A673 (cell line): Measurements from ENCODE around the gene CCDC102A. TPM values are rescaled to one million over a fixed set of nuclear protein-coding genes. Genes with fewer than 3 reads are reported as not detected.

ENCODE experiments used
- BruUV-seq: library from RNA; stranded (reverse); fragments of 400-500 nt; replicated peaks from 2 replicates; lab custom pipeline; 2021; lab: Mats Ljungman, UMichigan
- CTCF ChIA-PET: fragments of 300-600 bp; sonication (Branson Sonifier 250); formaldehyde crosslinking; loops from one replicate; lab custom pipeline; 2022; ENCODE audit warnings: antibody characterized with exemption; lab: Charles Lee
- POLR2A ChIA-PET: fragments of 300-600 bp; sonication (Branson Sonifier 250); formaldehyde crosslinking; loops from one replicate; lab custom pipeline; 2022; ENCODE audit warnings: antibody characterized with exemption; ENCODE audit not compliant: low non-redundant PET; lab: Charles Lee
- DNase-seq: peaks from one replicate; pipeline ENCODE4 v3.0.0-alpha.2; 2015; ENCODE audit warnings: low spot score
- H3K27ac ChIP-seq: fragments of 200-600 bp; sonication (generic); 2 replicates; pipeline ENCODE4 v1.5.1; 2016; ENCODE audit warnings: mixed run types, low read depth, mild to moderate bottlenecking, mixed read lengths, antibody characterized with exemption, low read length; ENCODE audit not compliant: poor library complexity, severe bottlenecking
- H3K27me3 ChIP-seq: fragments of 200-600 bp; sonication (generic); replicated peaks from 2 replicates; pipeline ENCODE4 v1.6.1; 2017; ENCODE audit warnings: mixed run types, low read depth, mild to moderate bottlenecking, mixed read lengths, antibody characterized with exemption, low read length; ENCODE audit not compliant: insufficient read depth, poor library complexity
- H3K36me3 ChIP-seq: fragments of 200-600 bp; sonication (generic); 2 replicates; pipeline ENCODE4 v1.6.1; 2016; ENCODE audit warnings: mixed run types, mild to moderate bottlenecking, mixed read lengths, antibody characterized with exemption, low read length; ENCODE audit not compliant: insufficient read depth, poor library complexity, severe bottlenecking
- H3K4me1 ChIP-seq: fragments of 200-600 bp; sonication (generic); 2 replicates; pipeline ENCODE4 v1.6.1; 2017; ENCODE audit warnings: mixed run types, mild to moderate bottlenecking, mixed read lengths, antibody characterized with exemption, low read length; ENCODE audit not compliant: insufficient read depth, poor library complexity, severe bottlenecking
- H3K4me3 ChIP-seq: fragments of 200-600 bp; sonication (generic); 2 replicates; pipeline ENCODE4 v1.5.1; 2016; ENCODE audit warnings: low read depth, mixed run types, mild to moderate bottlenecking, mixed read lengths, low read length; ENCODE audit not compliant: poor library complexity, severe bottlenecking
- H3K9me3 ChIP-seq: fragments of 200-600 bp; sonication (generic); 2 replicates; pipeline ENCODE4 v1.6.1; 2016; ENCODE audit warnings: mixed run types, low read depth, mild to moderate bottlenecking, mixed read lengths, antibody characterized with exemption, low read length; ENCODE audit not compliant: poor library complexity, severe bottlenecking
- CTCF ChIP-seq: fragments of 300-800, 200-600 bp; sonication (generic); conservative IDR thresholded peaks from 2 replicates; pipeline ENCODE4 v1.5.1; 2017; ENCODE audit warnings: low read depth, mild to moderate bottlenecking, antibody characterized with exemption, low read length, moderate library complexity, mixed read lengths
- EZH2 ChIP-seq: fragments of 200-600 bp; sonication (generic); IDR thresholded peaks from 2 replicates; pipeline ENCODE4 v1.6.1; 2017; ENCODE audit warnings: borderline replicate concordance, low read depth, mild to moderate bottlenecking, mixed read lengths, antibody characterized with exemption, low read length; ENCODE audit not compliant: poor library complexity, severe bottlenecking
- intact Hi-C: fragments of 100-400 bp; cut with micrococcal nuclease; formaldehyde crosslinking; loops from one replicate; pipeline ENCODE4 v1.10.0; 2022; ENCODE audit not compliant: unreplicated experiment
- total RNA-seq: library from RNA; stranded (reverse); gene quantifications from 2 replicates; pipeline ENCODE4 v1.2.3, GENCODE V29; 2021

Gene CCDC102A
- total RNA-seq, 1 experiment from 2014 or later: 10.3 TPM

DNA sequence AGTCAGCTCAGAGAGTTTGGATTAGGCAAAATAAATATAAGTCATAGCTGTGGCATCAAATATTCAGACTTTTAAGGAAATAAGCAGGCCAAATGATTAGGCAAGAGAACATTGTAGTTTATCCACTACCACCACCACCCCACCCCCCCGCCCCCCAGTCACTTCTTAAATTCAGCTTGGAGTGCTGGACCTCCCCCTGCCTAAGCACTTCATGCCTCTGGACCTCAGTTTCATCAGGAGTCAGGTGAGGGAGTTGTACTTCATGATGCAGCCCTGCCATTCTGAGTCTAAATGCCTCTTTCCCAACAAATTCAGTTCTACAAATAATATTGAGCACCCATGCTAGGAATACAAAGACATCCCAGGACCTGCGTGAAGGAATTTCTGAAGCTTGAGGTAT, 71.8 kb downstream of the CCDC102A start:
- Histone ChIP-seq H3K36me3 (peaks cover 67% of the 10 kb centered on the region), H3K4me1 (no peaks in the 10 kb centered on the region), H3K4me3 (no peak overlapping the region), H3K27me3 (no peaks in the 10 kb centered on the region), H3K27ac (no peak overlapping the region), H3K9me3 (no peaks in the 10 kb centered on the region)
- no peak for DNase-seq
- ChIA-PET POLR2A (no interaction called here), CTCF (no interaction called here)
- intact Hi-C loops: no loop called here
- no TSS peak for BruUV-seq
- no peak for TF ChIP-seq CTCF
- no peak for TF ChIP-seq EZH2

GRCh38 chr16:57462978-57463362, 73.4 kb downstream of the CCDC102A start:
- intact Hi-C loops: loop anchor here (2.0 kb wide), 1 partner anchor 56 kb away; no protein-coding TSS in a partner anchor
- CTCF ChIA-PET: interaction anchor here (0.6 to 1.2 kb wide), 4 partner anchors 10 to 74 kb away, joined by 3 to 5 read pairs (median 4); no protein-coding TSS in a partner anchor

GRCh38 chr16:57462209-57462977, 74.0 kb downstream of the CCDC102A start, which contains the start of gene POLR2C:
TSS of gene POLR2C (plus strand) at chr16:57462679. CDS start at chr16:57462725, 46 bp downstream.
- no peaks in the 10 kb centered on the region for H3K4me1 ChIP-seq
- peaks cover 63% of the 10 kb centered on the region for H3K36me3 ChIP-seq
- ChIA-PET CTCF (interaction anchor here (0.6 to 1.2 kb wide), 5 partner anchors 11 to 75 kb away, joined by 3 to 6 read pairs (median 5); partner anchors contain the start of genes CIAPIN1 and COQ9), POLR2A (no interaction called here)
- intact Hi-C loops: loop anchor here (2.0 kb wide), 1 partner anchor 56 kb away; no protein-coding TSS in a partner anchor
- H3K9me3 ChIP-seq: no peaks in the 10 kb centered on the region
- peak; percentile 92 for DNase-seq
- H3K27ac ChIP-seq: peak within 1 kb of the TSS; percentile 73
- H3K27me3 ChIP-seq: no peaks in the 10 kb centered on the region
- H3K4me3 ChIP-seq: peak within 1 kb of the TSS; percentile 93
- no TSS peak for BruUV-seq
- TF ChIP-seq EZH2 (no peak), CTCF (peak; percentile 98)

More at GRCh38 chr16:57462978-57463362, 73.4 kb downstream of the CCDC102A start:
- BruUV-seq: no TSS peak
- no peak for TF ChIP-seq EZH2
- Histone ChIP-seq H3K27ac (peak overlapping the region; percentile 73), H3K4me3 (peak overlapping the region; percentile 93), H3K9me3 (no peaks in the 10 kb centered on the region), H3K27me3 (no peaks in the 10 kb centered on the region), H3K36me3 (peaks cover 61% of the 10 kb centered on the region), H3K4me1 (no peaks in the 10 kb centered on the region)
- POLR2A ChIA-PET: no interaction called here
- no peak for DNase-seq

Other genes with a start within 250 kb of the CCDC102A start
- gene CCL22, start 177.8 kb downstream of the CCDC102A start, total RNA-seq: not detected in 2 replicates
- 0.15 TPM in 1 of 2 replicates, not detected in the other for gene CX3CL1, start 164.1 kb downstream of the CCDC102A start, total RNA-seq
- gene CCL17, start 131.8 kb downstream of the CCDC102A start, total RNA-seq: not detected in 2 replicates
- 95.1 and 96.9 TPM in 2 replicates for gene CIAPIN1, start 89.2 kb downstream of the CCDC102A start, total RNA-seq
- gene COQ9, start 89.1 kb downstream of the CCDC102A start, total RNA-seq: 65.6 and 69.7 TPM in 2 replicates
- gene POLR2C, start 73.9 kb downstream of the CCDC102A start, total RNA-seq: 96.2 and 110 TPM in 2 replicates
- 14.3 and 19.0 TPM in 2 replicates for gene DOK4, start 50.1 kb downstream of the CCDC102A start, total RNA-seq
- not detected in 2 replicates for gene ADGRG5, start 6.1 kb upstream of the CCDC102A start, total RNA-seq
- gene ADGRG1, start 92.1 kb upstream of the CCDC102A start, total RNA-seq: 0.75 and 1.0 TPM in 2 replicates
- gene ADGRG3, start 131.7 kb upstream of the CCDC102A start, total RNA-seq: not detected in 2 replicates
- not detected in 2 replicates for gene DRC7, start 158.2 kb upstream of the CCDC102A start, total RNA-seq
- gene KATNB1, start 199.2 kb upstream of the CCDC102A start, total RNA-seq: 55.7 and 58.5 TPM in 2 replicates